Measurements from ENCODE around the gene MAML3.

Gene MAML3

GRCh38 chr4:139844459-139845036 is 309.4 kb downstream of the MAML3 start:
- H3K4me1 ChIP-seq (ENCODE audit: control insufficient read depth, insufficient read depth, low read depth, low read length), result no peaks in the 10 kb centered on the region
- no peak overlapping the region for H2AK5ac ChIP-seq (ENCODE audit: low read length, severe bottlenecking)
- no peak overlapping the region for H3K4ac ChIP-seq (ENCODE audit: low read depth in 1 of 2, low read length in 2 of 2)
- H3K9me3 ChIP-seq (ENCODE audit: control insufficient read depth, low read length), result no peaks in the 10 kb centered on the region
- H4K91ac ChIP-seq (ENCODE audit: low read length), result no peak overlapping the region
- H4K8ac ChIP-seq (ENCODE audit: low read length), result no peak overlapping the region
- no peak overlapping the region for H3K14ac ChIP-seq (ENCODE audit: low read length in 2 of 2)
- no peak overlapping the region for H2AFZ ChIP-seq (ENCODE audit: low read depth, low read length)
- H3K36me3 ChIP-seq (ENCODE audit: control insufficient read depth in 1 of 2, insufficient read depth in 2 of 2, low read depth in 1 of 2, low read length in 2 of 2), result no peaks in the 10 kb centered on the region
- no peak overlapping the region for H3K4me3 ChIP-seq (ENCODE audit: insufficient read depth in 1 of 2, low read depth in 1 of 2, low read length in 2 of 2)
- no peak overlapping the region for H3K4me2 ChIP-seq (ENCODE audit: low read length, poor library complexity, severe bottlenecking)
- no peak overlapping the region for H3K9ac ChIP-seq (ENCODE audit: low read length)
- H3K18ac ChIP-seq (ENCODE audit: low read depth in 1 of 2, low read length in 2 of 2), result no peak overlapping the region
- H3K27ac ChIP-seq (ENCODE audit: low read length, poor library complexity, severe bottlenecking), result no peak overlapping the region
- peak overlapping the region in 1 of 2 experiments; percentile 54 for H3K23ac ChIP-seq (ENCODE audit: low read length in 2 of 2)
- H2BK120ac ChIP-seq (ENCODE audit: low read depth, low read length), result no peak overlapping the region
- H2BK15ac ChIP-seq (ENCODE audit: low read depth, poor library complexity, severe bottlenecking), result no peak overlapping the region
- peak overlapping the region in 1 of 2 experiments; percentile 15 for H2BK12ac ChIP-seq (ENCODE audit: low read length in 2 of 2)
- H2BK5ac ChIP-seq (ENCODE audit: low read depth, low read length, poor library complexity, severe bottlenecking), result no peak overlapping the region
- H3K27me3 ChIP-seq (ENCODE audit: control insufficient read depth in 1 of 2, insufficient read depth in 1 of 2, low read length in 2 of 2), result no peaks in the 10 kb centered on the region
- H3K79me1 ChIP-seq (replicated peaks; ENCODE audit: low read length, poor library complexity, severe bottlenecking), result peaks cover 6% of the 10 kb centered on the region
- no peak for DNase-seq

- H2AFZ ChIP-seq (ENCODE audit: low read depth, low read length), result no peak overlapping the region
- H3K4me1 ChIP-seq (ENCODE audit: control insufficient read depth, insufficient read depth, low read depth, low read length), result no peaks in the 10 kb centered on the region
- no peak overlapping the region for H3K23ac ChIP-seq (ENCODE audit: low read length in 2 of 2)
- no peak overlapping the region for H2BK12ac ChIP-seq (ENCODE audit: low read length in 2 of 2)
- H3K14ac ChIP-seq (ENCODE audit: low read length in 2 of 2), result no peak overlapping the region
- H2BK15ac ChIP-seq (ENCODE audit: low read depth, poor library complexity, severe bottlenecking), result no peak overlapping the region
- H3K27me3 ChIP-seq (ENCODE audit: control insufficient read depth in 1 of 2, insufficient read depth in 1 of 2, low read length in 2 of 2), result no peaks in the 10 kb centered on the region
- H3K27ac ChIP-seq (ENCODE audit: low read length, poor library complexity, severe bottlenecking), result no peak overlapping the region
- no peak overlapping the region for H3K4me2 ChIP-seq (ENCODE audit: low read length, poor library complexity, severe bottlenecking)
- H4K91ac ChIP-seq (ENCODE audit: low read length), result no peak overlapping the region
- no peaks in the 10 kb centered on the region for H3K9me3 ChIP-seq (ENCODE audit: control insufficient read depth, low read length)
- no peak overlapping the region for H3K4ac ChIP-seq (ENCODE audit: low read depth in 1 of 2, low read length in 2 of 2)
- no peak overlapping the region for H3K18ac ChIP-seq (ENCODE audit: low read depth in 1 of 2, low read length in 2 of 2)
- peaks cover 6% of the 10 kb centered on the region for H3K79me1 ChIP-seq (replicated peaks; ENCODE audit: low read length, poor library complexity, severe bottlenecking)
- H2BK120ac ChIP-seq (ENCODE audit: low read depth, low read length), result no peak overlapping the region
- no peak overlapping the region for H3K9ac ChIP-seq (ENCODE audit: low read length)
- H2AK5ac ChIP-seq (ENCODE audit: low read length, severe bottlenecking), result no peak overlapping the region
- no peak overlapping the region for H2BK5ac ChIP-seq (ENCODE audit: low read depth, low read length, poor library complexity, severe bottlenecking)
- no peak overlapping the region for H3K4me3 ChIP-seq (ENCODE audit: insufficient read depth in 1 of 2, low read depth in 1 of 2, low read length in 2 of 2)
- no peak for DNase-seq
- H4K8ac ChIP-seq (ENCODE audit: low read length), result no peak overlapping the region
- 100% methylated on average over 1 of the region's 2 CpGs for WGBS
- H3K36me3 ChIP-seq (ENCODE audit: control insufficient read depth in 1 of 2, insufficient read depth in 2 of 2, low read depth in 1 of 2, low read length in 2 of 2), result no peaks in the 10 kb centered on the region
Observed at GRCh38 chr4:139844057-139844456, 309.9 kb downstream of the MAML3 start.

- no peak for DNase-seq
- H2BK5ac ChIP-seq (ENCODE audit: low read depth, low read length, poor library complexity, severe bottlenecking), result no peak overlapping the region
- no peak overlapping the region for H3K4ac ChIP-seq (ENCODE audit: low read depth in 1 of 2, low read length in 2 of 2)
- H3K9me3 ChIP-seq (ENCODE audit: control insufficient read depth, low read length), result no peaks in the 10 kb centered on the region
- H4K91ac ChIP-seq (ENCODE audit: low read length), result no peak overlapping the region
- no peak overlapping the region for H2BK120ac ChIP-seq (ENCODE audit: low read depth, low read length)
- no peak overlapping the region for H4K8ac ChIP-seq (ENCODE audit: low read length)
- H3K4me3 ChIP-seq (ENCODE audit: insufficient read depth in 1 of 2, low read depth in 1 of 2, low read length in 2 of 2), result no peak overlapping the region
- no peaks in the 10 kb centered on the region for H3K27me3 ChIP-seq (ENCODE audit: control insufficient read depth in 1 of 2, insufficient read depth in 1 of 2, low read length in 2 of 2)
- no peak overlapping the region for H3K4me2 ChIP-seq (ENCODE audit: low read length, poor library complexity, severe bottlenecking)
- no peak overlapping the region for H3K9ac ChIP-seq (ENCODE audit: low read length)
- no peak overlapping the region for H3K27ac ChIP-seq (ENCODE audit: low read length, poor library complexity, severe bottlenecking)
- H3K18ac ChIP-seq (ENCODE audit: low read depth in 1 of 2, low read length in 2 of 2), result no peak overlapping the region
- H2BK15ac ChIP-seq (ENCODE audit: low read depth, poor library complexity, severe bottlenecking), result no peak overlapping the region
- no peak overlapping the region for H3K23ac ChIP-seq (ENCODE audit: low read length in 2 of 2)
- no peak overlapping the region for H3K14ac ChIP-seq (ENCODE audit: low read length in 2 of 2)
- H2AFZ ChIP-seq (ENCODE audit: low read depth, low read length), result no peak overlapping the region
- 93% methylated on average over 5 of the region's 5 CpGs for WGBS
- H2BK12ac ChIP-seq (ENCODE audit: low read length in 2 of 2), result no peak overlapping the region
- H3K36me3 ChIP-seq (ENCODE audit: control insufficient read depth in 1 of 2, insufficient read depth in 2 of 2, low read depth in 1 of 2, low read length in 2 of 2), result no peaks in the 10 kb centered on the region
- H2AK5ac ChIP-seq (ENCODE audit: low read length, severe bottlenecking), result no peak overlapping the region
- H3K79me1 ChIP-seq (replicated peaks; ENCODE audit: low read length, poor library complexity, severe bottlenecking), result peaks cover 8% of the 10 kb centered on the region
- peaks cover 1% of the 10 kb centered on the region for H3K4me1 ChIP-seq (ENCODE audit: control insufficient read depth, insufficient read depth, low read depth, low read length)
Observed at GRCh38 chr4:139843641-139844040, 310.3 kb downstream of the MAML3 start.

- no peak overlapping the region for H3K4me3 ChIP-seq (ENCODE audit: insufficient read depth in 1 of 2, low read depth in 1 of 2, low read length in 2 of 2)
- H3K9ac ChIP-seq (ENCODE audit: low read length), result no peak overlapping the region
- no peaks in the 10 kb centered on the region for H3K36me3 ChIP-seq (ENCODE audit: control insufficient read depth in 1 of 2, insufficient read depth in 2 of 2, low read depth in 1 of 2, low read length in 2 of 2)
- no peak overlapping the region for H3K4ac ChIP-seq (ENCODE audit: low read depth in 1 of 2, low read length in 2 of 2)
- H4K8ac ChIP-seq (ENCODE audit: low read length), result no peak overlapping the region
- H2BK5ac ChIP-seq (ENCODE audit: low read depth, low read length, poor library complexity, severe bottlenecking), result no peak overlapping the region
- H3K9me3 ChIP-seq (ENCODE audit: control insufficient read depth, low read length), result no peaks in the 10 kb centered on the region
- H2AFZ ChIP-seq (ENCODE audit: low read depth, low read length), result no peak overlapping the region
- no peak overlapping the region for H2BK12ac ChIP-seq (ENCODE audit: low read length in 2 of 2)
- no peak overlapping the region for H3K23ac ChIP-seq (ENCODE audit: low read length in 2 of 2)
- H3K27ac ChIP-seq (ENCODE audit: low read length, poor library complexity, severe bottlenecking), result no peak overlapping the region
- peaks cover 1% of the 10 kb centered on the region for H3K4me1 ChIP-seq (ENCODE audit: control insufficient read depth, insufficient read depth, low read depth, low read length)
- H2BK120ac ChIP-seq (ENCODE audit: low read depth, low read length), result no peak overlapping the region
- no peaks in the 10 kb centered on the region for H3K27me3 ChIP-seq (ENCODE audit: control insufficient read depth in 1 of 2, insufficient read depth in 1 of 2, low read length in 2 of 2)
- H3K79me1 ChIP-seq (replicated peaks; ENCODE audit: low read length, poor library complexity, severe bottlenecking), result peaks cover 7% of the 10 kb centered on the region
- no peak overlapping the region for H2AK5ac ChIP-seq (ENCODE audit: low read length, severe bottlenecking)
- no peak overlapping the region for H3K4me2 ChIP-seq (ENCODE audit: low read length, poor library complexity, severe bottlenecking)
- H3K14ac ChIP-seq (ENCODE audit: low read length in 2 of 2), result no peak overlapping the region
- H4K91ac ChIP-seq (ENCODE audit: low read length), result no peak overlapping the region
- H2BK15ac ChIP-seq (ENCODE audit: low read depth, poor library complexity, severe bottlenecking), result no peak overlapping the region
- no peak overlapping the region for H3K18ac ChIP-seq (ENCODE audit: low read depth in 1 of 2, low read length in 2 of 2)
- 32% methylated on average over 10 of the region's 10 CpGs for WGBS
- peak; percentile 40 for DNase-seq
Observed at GRCh38 chr4:139841464-139842195, 312.4 kb downstream of the MAML3 start.

Measured in mesenchymal stem cell (in vitro differentiated cells and primary cell).